ENCODE results near the gene FAM240B.

DNA sequence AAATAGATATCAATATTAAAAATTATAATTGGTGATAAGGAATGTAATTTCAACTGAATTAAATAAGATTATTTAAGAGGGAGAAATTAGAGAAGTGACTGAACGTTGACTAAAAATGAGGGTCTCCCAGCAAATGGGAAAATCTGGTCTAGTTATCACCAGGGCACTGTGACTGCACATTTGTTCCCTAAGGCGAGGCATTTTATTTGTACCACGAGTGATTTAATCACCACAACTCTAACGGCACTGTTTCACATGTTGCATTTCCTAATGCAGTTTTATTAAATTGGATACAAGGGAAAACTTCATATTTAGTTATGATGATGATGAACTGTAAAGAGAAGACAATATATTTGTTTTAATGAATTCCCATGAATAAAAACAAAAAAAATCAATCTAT is 26.4 kb upstream of the FAM240B start:
- TF ChIP-seq, protein P1, sequence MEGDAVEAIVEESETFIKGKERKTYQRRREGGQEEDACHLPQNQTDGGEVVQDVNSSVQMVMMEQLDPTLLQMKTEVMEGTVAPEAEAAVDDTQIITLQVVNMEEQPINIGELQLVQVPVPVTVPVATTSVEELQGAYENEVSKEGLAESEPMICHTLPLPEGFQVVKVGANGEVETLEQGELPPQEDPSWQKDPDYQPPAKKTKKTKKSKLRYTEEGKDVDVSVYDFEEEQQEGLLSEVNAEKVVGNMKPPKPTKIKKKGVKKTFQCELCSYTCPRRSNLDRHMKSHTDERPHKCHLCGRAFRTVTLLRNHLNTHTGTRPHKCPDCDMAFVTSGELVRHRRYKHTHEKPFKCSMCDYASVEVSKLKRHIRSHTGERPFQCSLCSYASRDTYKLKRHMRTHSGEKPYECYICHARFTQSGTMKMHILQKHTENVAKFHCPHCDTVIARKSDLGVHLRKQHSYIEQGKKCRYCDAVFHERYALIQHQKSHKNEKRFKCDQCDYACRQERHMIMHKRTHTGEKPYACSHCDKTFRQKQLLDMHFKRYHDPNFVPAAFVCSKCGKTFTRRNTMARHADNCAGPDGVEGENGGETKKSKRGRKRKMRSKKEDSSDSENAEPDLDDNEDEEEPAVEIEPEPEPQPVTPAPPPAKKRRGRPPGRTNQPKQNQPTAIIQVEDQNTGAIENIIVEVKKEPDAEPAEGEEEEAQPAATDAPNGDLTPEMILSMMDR (IDR thresholded peaks at IDR 0.05): no peak
- TF ChIP-seq POLR2AphosphoS5 (IDR thresholded peaks at IDR 0.05) (no peak), POLR2A (IDR thresholded peaks at IDR 0.05; ENCODE audit: low read depth) (no peak)
